Measurements from ENCODE around the gene SLC12A9.
A peak's percentile ranks its signal among the peaks of the same experiment; 100 is the strongest.

SLC12A9 gene

GRCh38 chr7:100896732-100897608 is 44.5 kb downstream of the SLC12A9 start:
- peak; percentile 90 for TF ChIP-seq CTCF (IDR thresholded peaks at IDR 0.05; ENCODE audit: low read length)
- TF ChIP-seq EZH2 (IDR thresholded peaks at IDR 0.05; ENCODE audit: borderline replicate concordance, low read length) = no peak
- Histone ChIP-seq H2AFZ (ENCODE audit: low read length) (no peak overlapping the region), H4K20me1 (ENCODE audit: insufficient read depth, low read length) (no peaks in the 10 kb centered on the region), H3K4me1 (ENCODE audit: insufficient read depth, low read length, severe bottlenecking) (peaks cover 14% of the 10 kb centered on the region), H3K36me3 (ENCODE audit: insufficient read depth, low read length) (no peaks in the 10 kb centered on the region), H3K9me2 (ENCODE audit: low read depth, low read length) (no peaks in the 10 kb centered on the region), H3F3A (ENCODE audit: insufficient read depth, low read length) (no peaks in the 10 kb centered on the region), H3K4me3 (ENCODE audit: low read depth, low read length, poor library complexity, severe bottlenecking) (no peak overlapping the region), H3K79me2 (ENCODE audit: insufficient read depth, low read length) (no peaks in the 10 kb centered on the region), H3K9me3 (ENCODE audit: low read length) (no peaks in the 10 kb centered on the region), H3K4me2 (ENCODE audit: low read length) (peak overlapping the region; percentile 32; the same call in 1 of the 2 replicates), H3K9ac (ENCODE audit: low read length) (no peak overlapping the region), H3K27me3 (ENCODE audit: insufficient read depth, low read length) (peaks cover 5% of the 10 kb centered on the region), H3K27ac (ENCODE audit: low read depth, low read length, poor library complexity, severe bottlenecking) (no peak overlapping the region)

GRCh38 chr7:100897772-100898454 is 45.4 kb downstream of the SLC12A9 start:
- Histone ChIP-seq H3K4me3 (ENCODE audit: low read depth, low read length, poor library complexity, severe bottlenecking) (no peak overlapping the region), H3K4me2 (ENCODE audit: low read length) (no peak overlapping the region), H2AFZ (ENCODE audit: low read length) (no peak overlapping the region), H3K9ac (ENCODE audit: low read length) (no peak overlapping the region), H3K79me2 (ENCODE audit: insufficient read depth, low read length) (no peaks in the 10 kb centered on the region), H3K9me3 (ENCODE audit: low read length) (no peaks in the 10 kb centered on the region), H3K36me3 (ENCODE audit: insufficient read depth, low read length) (no peaks in the 10 kb centered on the region), H4K20me1 (ENCODE audit: insufficient read depth, low read length) (no peaks in the 10 kb centered on the region), H3F3A (ENCODE audit: insufficient read depth, low read length) (no peaks in the 10 kb centered on the region), H3K27ac (ENCODE audit: low read depth, low read length, poor library complexity, severe bottlenecking) (no peak overlapping the region), H3K9me2 (ENCODE audit: low read depth, low read length) (no peaks in the 10 kb centered on the region), H3K27me3 (ENCODE audit: insufficient read depth, low read length) (peaks cover 5% of the 10 kb centered on the region), H3K4me1 (ENCODE audit: insufficient read depth, low read length, severe bottlenecking) (peaks cover 14% of the 10 kb centered on the region)
- no peak for TF ChIP-seq EZH2 (IDR thresholded peaks at IDR 0.05; ENCODE audit: borderline replicate concordance, low read length)

- Histone ChIP-seq H2AFZ (ENCODE audit: low read length) (no peak overlapping the region), H3F3A (ENCODE audit: insufficient read depth, low read length) (no peaks in the 10 kb centered on the region), H3K27me3 (ENCODE audit: insufficient read depth, low read length) (peaks cover 5% of the 10 kb centered on the region), H3K4me1 (ENCODE audit: insufficient read depth, low read length, severe bottlenecking) (peaks cover 14% of the 10 kb centered on the region), H3K4me3 (ENCODE audit: low read depth, low read length, poor library complexity, severe bottlenecking) (no peak overlapping the region), H3K36me3 (ENCODE audit: insufficient read depth, low read length) (no peaks in the 10 kb centered on the region), H3K4me2 (ENCODE audit: low read length) (no peak overlapping the region), H3K9ac (ENCODE audit: low read length) (no peak overlapping the region), H3K9me3 (ENCODE audit: low read length) (no peaks in the 10 kb centered on the region), H4K20me1 (ENCODE audit: insufficient read depth, low read length) (no peaks in the 10 kb centered on the region), H3K27ac (ENCODE audit: low read depth, low read length, poor library complexity, severe bottlenecking) (no peak overlapping the region), H3K79me2 (ENCODE audit: insufficient read depth, low read length) (no peaks in the 10 kb centered on the region), H3K9me2 (ENCODE audit: low read depth, low read length) (no peaks in the 10 kb centered on the region)
- TF ChIP-seq CTCF (IDR thresholded peaks at IDR 0.05; ENCODE audit: low read length) (no peak), EZH2 (IDR thresholded peaks at IDR 0.05; ENCODE audit: borderline replicate concordance, low read length) (no peak)
Observed at GRCh38 chr7:100899432-100899831, 46.9 kb downstream of the SLC12A9 start.
